ENCODE data around the gene GAREM1.

DNA sequence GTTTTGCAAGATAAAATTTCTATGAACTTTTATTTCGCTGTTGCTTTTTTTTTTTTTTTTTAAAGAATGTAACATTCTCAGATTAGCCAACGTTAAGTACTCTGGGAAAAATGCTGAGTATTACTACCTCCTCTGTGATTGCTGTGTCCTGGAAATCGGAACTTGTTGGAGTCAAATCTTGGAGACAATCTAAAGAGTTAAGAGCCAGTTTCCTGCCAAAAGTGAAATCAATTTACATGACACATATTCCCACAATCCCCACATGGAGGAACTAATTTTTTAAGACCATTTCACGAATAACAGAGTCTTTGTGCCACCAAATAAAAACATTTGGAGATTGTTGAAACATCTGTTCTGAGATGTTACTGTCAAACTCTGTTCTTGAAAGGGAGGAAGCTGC, 153.0 kb downstream of the GAREM1 start:
- no peak for TF ChIP-seq CTCF (IDR thresholded peaks at IDR 0.05; ENCODE audit: low read depth, low read length)
- no peak for TF ChIP-seq POLR2A (IDR thresholded peaks at IDR 0.05; ENCODE audit: extremely low read depth, insufficient read length)
- TF ChIP-seq, protein P1, sequence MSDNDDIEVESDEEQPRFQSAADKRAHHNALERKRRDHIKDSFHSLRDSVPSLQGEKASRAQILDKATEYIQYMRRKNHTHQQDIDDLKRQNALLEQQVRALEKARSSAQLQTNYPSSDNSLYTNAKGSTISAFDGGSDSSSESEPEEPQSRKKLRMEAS (IDR thresholded peaks at IDR 0.05; ENCODE audit: low read depth, low read length) = no peak
- no peak for TF ChIP-seq MYC (IDR thresholded peaks at IDR 0.05; ENCODE audit: low read depth, low read length)

All from NB4 (cell line).